ENCODE data around the gene ADRA2B.

ADRA2B gene

DNA sequence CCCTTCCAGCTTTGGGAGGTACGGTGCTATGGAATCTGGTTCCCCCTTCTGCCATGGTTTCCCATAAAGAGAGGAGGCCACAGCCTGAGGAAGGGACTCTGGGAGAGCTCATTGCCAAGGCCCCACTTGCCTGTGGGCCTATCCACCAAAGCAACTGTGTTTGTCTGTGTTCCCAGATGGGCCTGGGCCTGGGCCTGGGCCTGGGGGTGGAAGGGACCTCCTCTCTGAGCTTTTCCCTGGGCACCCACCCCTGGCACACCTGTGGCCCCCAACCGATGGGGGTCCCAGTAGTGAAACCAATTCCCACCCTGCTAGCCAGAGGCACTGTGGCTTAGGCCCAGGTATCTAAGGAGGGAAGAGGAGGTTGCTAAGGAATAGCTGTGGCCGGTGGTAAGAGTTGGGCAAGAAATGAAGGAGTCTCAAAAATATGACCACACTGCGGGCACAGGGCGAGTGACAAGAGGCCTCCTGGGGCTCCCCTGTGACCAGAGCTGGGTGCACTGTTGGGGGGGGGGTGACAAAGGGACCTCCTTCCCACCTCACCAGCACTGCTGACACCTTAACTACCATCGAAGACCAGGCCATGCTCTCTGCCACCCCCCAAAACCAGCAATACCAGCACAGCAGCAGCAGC lies 33.8 kb upstream of the ADRA2B start:
- no peak for DNase-seq

GRCh38 chr2:96148410-96149217 lies 32.2 kb upstream of the ADRA2B start:
- DNase-seq = peak; percentile 99

- peak; percentile 56 for DNase-seq
Measured at GRCh38 chr2:96147593-96148201, 31.3 kb upstream of the ADRA2B start.

DNA sequence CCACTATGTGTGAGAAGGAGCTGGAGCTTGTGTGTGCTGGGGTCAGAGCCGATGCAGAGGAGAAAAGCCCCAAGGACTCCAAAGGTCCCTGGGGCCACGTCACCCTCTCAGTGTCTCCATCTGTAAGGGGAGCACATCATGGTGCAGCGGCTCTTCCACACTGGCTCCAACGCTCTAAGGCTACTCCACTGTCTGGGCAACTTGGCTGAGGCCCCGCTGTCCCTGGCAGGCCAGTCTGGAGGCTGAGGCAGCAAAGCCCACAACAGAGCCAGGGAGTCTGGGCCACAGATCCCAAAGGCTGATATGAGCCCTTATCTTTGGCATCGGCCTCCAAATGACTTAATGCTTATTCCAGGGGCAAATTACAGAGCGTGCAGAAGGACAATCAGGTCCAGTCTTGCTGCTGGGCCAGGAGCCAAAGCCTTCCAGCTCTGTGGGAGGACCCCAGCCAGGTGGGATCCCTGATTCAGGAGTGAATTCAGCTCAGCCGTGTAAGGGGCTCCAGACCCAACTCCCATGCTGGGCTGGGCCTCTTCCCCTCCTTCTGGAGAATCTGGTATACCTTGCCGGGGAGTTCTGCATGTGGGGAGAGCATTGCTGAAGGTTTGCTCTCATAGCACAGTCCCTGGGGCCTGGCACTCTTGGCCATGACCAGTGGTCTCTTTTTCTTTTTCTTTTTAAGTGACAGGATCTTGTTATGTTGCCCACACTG lies 30.7 kb upstream of the ADRA2B start:
- DNase-seq = peak; percentile 60

GRCh38 chr2:96146153-96146880 lies 29.9 kb upstream of the ADRA2B start:
- DNase-seq = peak; percentile 93

DNA sequence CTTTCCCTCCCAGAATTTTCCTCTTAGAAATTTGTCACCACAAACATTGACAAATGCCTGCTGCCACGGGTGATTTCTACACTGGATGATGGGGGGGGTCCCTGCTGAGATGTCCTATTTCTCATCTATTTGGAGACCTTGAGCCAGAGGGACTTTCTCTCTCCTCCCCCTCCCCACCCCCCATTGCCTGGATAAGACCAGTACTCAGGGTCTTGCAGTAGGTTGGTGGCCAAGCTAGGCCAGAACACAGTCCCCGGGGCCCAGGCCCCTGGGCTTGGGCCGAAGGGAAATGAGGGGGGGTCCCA lies 29.4 kb upstream of the ADRA2B start:
- no peak for DNase-seq

DNA sequence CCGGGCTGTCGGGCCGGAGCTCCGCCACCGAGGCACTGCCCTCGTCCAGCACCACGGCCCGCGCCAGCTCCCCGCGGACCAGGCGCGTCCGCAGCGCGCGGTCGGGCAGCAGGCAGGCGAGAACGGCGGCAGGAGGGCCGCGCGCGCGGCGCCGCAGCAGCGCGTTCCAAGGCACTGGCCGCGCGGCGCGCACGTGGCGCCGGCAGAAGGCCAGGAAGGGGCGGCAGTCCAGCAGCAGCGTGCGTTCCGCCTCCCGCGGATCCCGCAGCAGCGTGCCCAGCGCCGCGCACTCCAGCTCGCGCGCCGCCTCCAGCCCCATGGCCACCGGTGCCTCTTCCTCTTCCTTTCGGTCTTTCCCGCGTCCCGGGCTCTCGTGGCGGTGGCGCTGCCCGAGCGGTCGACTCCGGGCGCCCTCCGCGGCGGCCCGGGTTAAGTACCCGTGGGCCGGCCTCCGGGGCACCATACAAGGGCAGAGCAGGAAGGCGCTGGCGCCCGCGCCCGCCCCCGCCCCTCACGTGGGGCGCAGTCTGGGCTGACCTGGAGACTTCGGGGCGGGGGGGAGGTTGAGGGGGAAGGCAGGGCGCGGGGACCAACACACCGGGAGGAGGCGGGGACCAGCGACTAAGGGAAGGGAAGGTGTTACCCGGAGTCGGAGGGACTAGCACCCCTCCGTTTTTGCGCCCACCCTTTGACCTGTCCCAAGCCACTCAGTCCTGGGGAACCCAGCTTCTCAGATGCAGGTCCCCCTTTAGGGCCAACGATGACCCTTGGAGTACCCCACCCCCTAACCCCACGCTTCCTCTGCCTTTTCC lies 28.9 kb upstream of the ADRA2B start, which contains the start of gene DUSP2:
DUSP2 (minus strand) TSS at position 405 of the 812 bp plus-strand sequence; CDS start at position 319, 86 bp downstream.
- DNase-seq = peak; percentile 95

- peak; percentile 52 for DNase-seq
Measured at GRCh38 chr2:96144481-96145035, 28.2 kb upstream of the ADRA2B start.

DNA sequence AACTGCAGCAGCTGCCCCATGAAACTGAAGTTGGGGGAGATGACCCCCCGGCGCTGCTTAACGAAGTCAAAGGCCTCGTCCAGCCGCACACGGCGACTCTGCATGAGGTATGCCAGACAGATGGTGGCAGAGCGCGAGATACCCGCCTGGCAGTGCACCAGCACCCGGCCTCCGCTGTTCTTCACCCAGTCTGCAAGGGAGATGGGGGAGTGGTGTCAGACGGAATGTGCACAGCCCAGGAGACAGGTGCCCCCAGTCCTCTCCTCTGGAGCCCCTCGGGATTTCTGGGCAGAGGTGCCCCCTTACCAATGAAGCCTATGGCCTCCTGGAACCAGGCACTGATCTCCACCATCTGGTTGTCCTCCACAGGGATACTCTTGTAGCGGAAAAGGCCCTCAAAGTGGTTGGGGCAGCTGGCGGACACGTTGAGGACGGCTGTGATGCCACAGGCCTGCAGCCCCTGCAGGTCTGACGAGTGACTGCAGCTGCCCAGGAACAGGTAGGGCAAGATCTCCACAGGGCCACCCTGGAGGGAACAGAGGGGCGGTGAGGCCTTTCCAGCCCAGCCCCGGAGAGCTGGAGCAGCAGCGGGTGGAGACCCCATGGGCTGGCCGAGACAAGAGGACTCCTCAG lies 27.6 kb upstream of the ADRA2B start:
- DNase-seq = peak; percentile 50

DNA sequence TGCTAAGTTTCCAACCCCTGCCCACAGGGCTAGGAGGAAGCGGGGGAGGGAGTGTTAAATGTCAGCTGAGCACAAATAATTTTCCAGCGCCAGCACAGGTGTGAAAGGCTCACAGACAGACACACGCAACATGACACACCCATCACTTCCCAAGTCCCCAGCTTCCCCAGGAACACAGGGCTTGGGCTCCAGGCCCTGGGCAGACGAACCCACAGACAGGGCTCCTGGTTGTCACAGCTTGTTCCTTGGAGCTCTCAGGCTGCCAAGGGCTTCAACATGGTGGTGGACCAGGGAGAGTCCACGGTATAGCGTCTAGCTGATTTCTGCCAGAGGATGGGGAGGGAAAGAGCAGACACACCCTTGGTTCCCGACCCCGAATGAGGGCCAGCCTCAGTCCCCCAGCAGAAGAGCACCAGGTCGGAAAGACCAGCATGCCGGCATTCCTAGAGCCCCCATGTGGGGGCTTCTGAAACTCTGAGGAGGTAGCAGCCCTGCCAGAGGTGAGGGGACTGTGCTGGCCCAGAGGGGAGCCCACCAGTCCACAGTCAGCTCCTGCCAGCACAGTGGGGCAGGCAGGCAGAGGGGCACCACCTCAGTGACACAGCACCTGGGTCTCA lies 27.0 kb upstream of the ADRA2B start:
- DNase-seq = peak; percentile 51

- peak; percentile 88 for DNase-seq
Measured at GRCh38 chr2:96142217-96143113, 26.1 kb upstream of the ADRA2B start.

GRCh38 chr2:96141624-96141967 lies 25.2 kb upstream of the ADRA2B start:
- DNase-seq = peak; percentile 11

GRCh38 chr2:96140941-96141623 lies 24.7 kb upstream of the ADRA2B start:
- peak; percentile 10 for DNase-seq

DNA sequence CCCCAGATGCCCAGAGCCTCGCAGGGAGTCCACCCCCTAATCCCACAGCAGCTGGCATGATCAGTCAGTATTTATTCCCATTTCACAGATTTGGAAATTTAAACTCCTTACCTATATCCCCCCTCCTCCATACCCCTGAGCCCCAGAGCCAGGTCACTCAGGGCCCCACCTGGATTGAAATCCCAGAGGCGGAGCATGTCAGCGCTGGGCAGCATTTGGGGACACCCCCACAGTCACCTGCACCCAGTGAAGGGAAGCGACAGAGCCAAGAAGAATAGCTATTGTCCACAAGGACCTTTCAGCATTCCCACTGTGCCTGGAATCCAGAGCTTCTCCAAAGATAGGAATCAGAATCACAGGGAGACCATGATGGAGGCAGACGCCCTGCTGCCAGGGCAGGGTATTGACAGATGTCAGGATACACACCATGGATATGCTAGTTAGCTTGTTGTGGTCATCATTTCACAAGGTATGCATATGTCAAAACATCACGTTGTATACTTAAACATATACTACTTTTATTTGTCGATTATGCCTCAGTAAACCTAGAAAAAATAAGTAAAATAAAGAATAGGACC lies 22.9 kb upstream of the ADRA2B start:
- DNase-seq = no peak

DNA sequence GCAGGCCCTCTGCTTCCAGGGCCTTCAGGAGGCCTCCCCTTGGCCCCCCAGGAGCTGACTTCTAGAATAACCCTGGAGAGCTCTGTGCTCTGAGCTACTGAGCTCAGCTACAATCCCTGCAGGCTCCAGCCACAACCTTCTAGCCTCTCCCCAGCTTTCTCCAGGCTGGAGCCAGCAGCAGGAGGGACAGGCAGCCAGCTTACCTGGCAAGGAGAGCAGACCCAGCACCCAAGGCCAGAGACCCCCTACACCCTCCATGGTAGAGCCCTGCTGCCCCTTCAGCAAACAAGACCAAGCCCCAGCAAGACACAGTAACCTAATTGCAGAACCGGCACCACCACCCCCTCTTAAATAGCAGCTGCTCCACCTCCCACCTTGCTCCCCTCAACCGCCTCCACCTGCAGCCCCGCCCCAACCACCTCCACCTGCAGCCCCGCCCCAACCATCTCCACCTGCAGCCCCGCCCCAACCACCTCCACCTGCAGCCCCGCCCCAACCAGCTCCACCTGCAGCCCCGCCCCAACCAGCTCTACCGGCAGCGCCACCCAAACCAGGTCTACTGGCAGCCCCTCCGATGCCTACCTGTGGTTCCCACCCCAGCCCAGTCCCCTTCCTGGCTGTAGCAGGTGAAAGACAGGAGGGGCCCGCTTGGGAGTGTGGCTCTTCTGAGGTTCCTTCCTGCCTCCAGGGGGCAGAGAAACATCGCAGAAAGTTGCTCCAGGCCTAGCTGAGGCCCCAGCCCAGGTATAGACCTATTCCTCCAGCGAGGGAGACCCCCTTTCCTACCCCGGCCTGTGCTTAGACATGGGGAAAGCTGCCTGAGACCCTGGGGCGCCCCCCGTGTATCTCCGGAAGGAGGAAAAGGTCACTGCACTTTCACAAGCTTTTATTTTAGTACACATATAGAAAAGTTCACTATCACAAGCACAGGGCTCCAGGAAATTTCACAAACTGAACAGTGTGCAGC lies 22.1 kb upstream of the ADRA2B start, which contains the start of gene ASTL:
ASTL (minus strand) TSS at position 324 of the 967 bp plus-strand sequence; CDS start at position 258, 66 bp downstream.
- DNase-seq = peak; percentile 55

DNA sequence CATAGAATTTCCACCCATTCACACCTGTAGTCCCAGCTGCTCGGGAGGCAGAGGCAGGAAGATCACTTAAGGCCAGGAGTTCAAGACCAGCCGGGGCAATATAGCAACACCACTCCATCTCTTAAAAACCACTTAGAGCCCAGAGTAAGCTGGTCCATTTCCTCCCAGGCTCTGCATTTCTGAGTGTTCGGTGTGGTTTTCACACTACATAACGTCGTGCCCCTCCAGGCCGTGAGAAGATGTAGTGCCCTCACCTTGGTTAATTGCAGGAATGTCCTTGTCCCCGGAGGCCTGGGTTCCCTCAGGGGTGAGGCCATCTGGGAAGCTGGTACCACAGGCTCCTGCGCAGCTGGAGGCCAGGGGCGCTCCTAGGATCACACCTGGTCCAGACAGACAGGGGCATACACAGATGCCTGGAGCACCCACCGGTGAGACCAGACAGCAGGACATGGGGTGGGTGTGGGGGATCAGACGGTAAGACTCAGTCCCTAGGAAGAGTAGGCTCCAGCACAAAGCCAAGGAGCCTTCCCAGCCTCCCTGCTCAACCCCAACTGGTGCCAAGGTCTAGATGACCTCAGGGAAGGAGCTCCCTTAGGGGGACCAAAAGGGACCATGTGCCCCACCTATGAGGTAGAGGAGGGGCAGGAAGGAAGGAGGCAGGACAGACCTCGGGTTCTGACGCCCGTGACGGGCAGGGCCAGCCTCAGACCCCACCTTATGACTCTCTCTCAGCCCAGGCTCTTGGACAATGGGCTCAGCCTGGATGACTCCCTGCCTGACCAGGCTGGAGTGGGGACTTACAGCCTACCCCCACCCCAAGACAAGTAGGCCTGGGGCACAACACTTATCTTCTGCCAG lies 21.2 kb upstream of the ADRA2B start:
- no peak for DNase-seq

Measured in stimulated activated CD4-positive, alpha-beta T cell treated with anti-CD3 and anti-CD28 coated beads, Interleukin-1b, Interleukin-23, amount 100 ng/mL, for 48 hours (primary cell).